Fibroblast of lung (primary cell): ENCODE data around the gene CHN1. TPM values are rescaled to one million over a fixed set of nuclear protein-coding genes. Genes with fewer than 3 reads are reported as not detected.

Experiments used
- DNase-seq, 2 donors: peaks; one replicate each; pipeline versions ENCODE4 v3.0.0 to v3.0.0-alpha.2; 2010; ENCODE audit warnings: low read depth in 2 of 2
- H2AFZ ChIP-seq: 2 replicates; pipeline ENCODE4 v1.5.1; 2012; ENCODE audit warnings: low read length, control low read depth, inconsistent platforms
- H3K27ac ChIP-seq: 2 replicates; pipeline ENCODE4 v1.5.1; 2011; ENCODE audit warnings: low read length, control low read depth; ENCODE audit not compliant: insufficient read depth
- H3K27me3 ChIP-seq: 2 replicates; pipeline ENCODE4 v1.5.1; 2011; ENCODE audit warnings: mild to moderate bottlenecking, low read length; ENCODE audit not compliant: control insufficient read depth, insufficient read depth
- H3K36me3 ChIP-seq: 2 replicates; pipeline ENCODE4 v1.5.1; 2011; ENCODE audit warnings: low read length; ENCODE audit not compliant: control insufficient read depth, insufficient read depth
- H3K4me1 ChIP-seq: 2 replicates; pipeline ENCODE4 v1.5.1; 2011; ENCODE audit warnings: low read length; ENCODE audit not compliant: control insufficient read depth, insufficient read depth; ENCODE audit errors: extremely low read depth
- H3K4me2 ChIP-seq: 2 replicates; pipeline ENCODE4 v1.5.1; 2011; ENCODE audit warnings: low read length, control low read depth; ENCODE audit not compliant: insufficient read depth; ENCODE audit errors: extremely low read depth
- H3K4me3 ChIP-seq, 4 experiments: fragments of 200-600 bp in 1 of 4; sonication (generic) in 1 of 4; replicated peaks in 1 of 4; 2 replicates each; pipeline ENCODE4 v1.5.1; 2011 to 2016; ENCODE audit warnings: low read length in 4 of 4, low read depth in 3 of 4, mild to moderate bottlenecking in 3 of 4, control low read depth in 2 of 4, inconsistent platforms in 1 of 4, mixed read lengths in 1 of 4; ENCODE audit not compliant: insufficient read depth in 1 of 4; ENCODE audit errors: control extremely low read depth in 1 of 4
- H3K79me2 ChIP-seq: 2 replicates; pipeline ENCODE4 v1.5.1; 2012; ENCODE audit warnings: mild to moderate bottlenecking, low read length, inconsistent platforms; ENCODE audit not compliant: control insufficient read depth, insufficient read depth
- H3K9ac ChIP-seq: 2 replicates; pipeline ENCODE4 v1.5.1; 2011; ENCODE audit warnings: mild to moderate bottlenecking, low read length, control low read depth; ENCODE audit not compliant: insufficient read depth
- H3K9me3 ChIP-seq: 2 replicates; pipeline ENCODE4 v1.5.1; 2012; ENCODE audit warnings: low read depth, low read length; ENCODE audit not compliant: control insufficient read depth, insufficient read depth
- H4K20me1 ChIP-seq: 2 replicates; pipeline ENCODE4 v1.5.1; 2011; ENCODE audit warnings: low read length; ENCODE audit not compliant: control insufficient read depth, insufficient read depth; ENCODE audit errors: extremely low read depth
- EZH2 ChIP-seq: IDR thresholded peaks from 2 replicates; pipeline ENCODE4 v1.5.1; 2012; ENCODE audit warnings: low read length, control low read depth, mild to moderate bottlenecking; ENCODE audit errors: missing control alignments
- polyA plus RNA-seq, 2 donors: library from polyadenylated mRNA; depleted of rRNA in 1 of 2; stranded (reverse) in 1 of 2; unstranded in 1 of 2; fragments of >200 nt; gene quantifications; 2 replicates each; pipeline ENCODE4 v1.2.1, GENCODE V29; 2011 to 2012; ENCODE audit warnings: missing spikeins in 1 of 2
- total RNA-seq: library from RNA; depleted of rRNA; stranded (reverse); fragments of >200 nt; gene quantifications from 2 replicates; pipeline ENCODE4 v1.2.1, GENCODE V29; 2014
- TF ChIP-seq, protein P1 (sequence below), 2 donors: IDR thresholded peaks in 1 of 2; conservative IDR thresholded peaks in 1 of 2; 1 replicate in 1 of 2; 2 replicates in 1 of 2; pipeline ENCODE4 v1.5.1; 2011 to 2012; ENCODE audit warnings: low read length in 2 of 2, control low read depth in 1 of 2, inconsistent platforms in 1 of 2, low read depth in 1 of 2, mild to moderate bottlenecking in 1 of 2

CHN1 gene
- total and polyA plus RNA-seq, 2 donors (not counting 1 experiment from before 2014, with no cell fraction given) = 203 to 904 TPM

GRCh38 chr2:175008009-175008408 is 2.8 kb upstream of the CHN1 start:
- Histone ChIP-seq H3K4me2 (no peak overlapping the region), H3K9ac (no peak overlapping the region), H3K9me3 (no peaks in the 10 kb centered on the region), H3K4me1 (peaks cover 2% of the 10 kb centered on the region), H3K27me3 (no peaks in the 10 kb centered on the region), H3K27ac (no peak overlapping the region), H3K36me3 (no peaks in the 10 kb centered on the region), H4K20me1 (no peaks in the 10 kb centered on the region), H3K4me3 (no peak overlapping the region), H2AFZ (no peak overlapping the region), H3K79me2 (no peaks in the 10 kb centered on the region)
- no peak for DNase-seq
- TF ChIP-seq, protein P1, sequence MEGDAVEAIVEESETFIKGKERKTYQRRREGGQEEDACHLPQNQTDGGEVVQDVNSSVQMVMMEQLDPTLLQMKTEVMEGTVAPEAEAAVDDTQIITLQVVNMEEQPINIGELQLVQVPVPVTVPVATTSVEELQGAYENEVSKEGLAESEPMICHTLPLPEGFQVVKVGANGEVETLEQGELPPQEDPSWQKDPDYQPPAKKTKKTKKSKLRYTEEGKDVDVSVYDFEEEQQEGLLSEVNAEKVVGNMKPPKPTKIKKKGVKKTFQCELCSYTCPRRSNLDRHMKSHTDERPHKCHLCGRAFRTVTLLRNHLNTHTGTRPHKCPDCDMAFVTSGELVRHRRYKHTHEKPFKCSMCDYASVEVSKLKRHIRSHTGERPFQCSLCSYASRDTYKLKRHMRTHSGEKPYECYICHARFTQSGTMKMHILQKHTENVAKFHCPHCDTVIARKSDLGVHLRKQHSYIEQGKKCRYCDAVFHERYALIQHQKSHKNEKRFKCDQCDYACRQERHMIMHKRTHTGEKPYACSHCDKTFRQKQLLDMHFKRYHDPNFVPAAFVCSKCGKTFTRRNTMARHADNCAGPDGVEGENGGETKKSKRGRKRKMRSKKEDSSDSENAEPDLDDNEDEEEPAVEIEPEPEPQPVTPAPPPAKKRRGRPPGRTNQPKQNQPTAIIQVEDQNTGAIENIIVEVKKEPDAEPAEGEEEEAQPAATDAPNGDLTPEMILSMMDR (conservative IDR thresholded peaks at IDR 0.05 in 1 of 2, IDR thresholded peaks at IDR 0.05 in 1 of 2; ENCODE audit: low read depth in 1 of 2, low read length in 2 of 2) = no peak

GRCh38 chr2:175007510-175007909 is 2.3 kb upstream of the CHN1 start:
- H3K27me3 ChIP-seq = no peaks in the 10 kb centered on the region
- no peak for DNase-seq
- TF ChIP-seq, protein P1 (conservative IDR thresholded peaks at IDR 0.05 in 1 of 2, IDR thresholded peaks at IDR 0.05 in 1 of 2; ENCODE audit: low read depth in 1 of 2, low read length in 2 of 2) = no peak
- no peak for TF ChIP-seq EZH2
- no peaks in the 10 kb centered on the region for H4K20me1 ChIP-seq
- no peak overlapping the region for H3K4me2 ChIP-seq
- H3K79me2 ChIP-seq = no peaks in the 10 kb centered on the region
- no peaks in the 10 kb centered on the region for H3K36me3 ChIP-seq
- peaks cover 2% of the 10 kb centered on the region for H3K4me1 ChIP-seq
- H3K9ac ChIP-seq = no peak overlapping the region
- H3K4me3 ChIP-seq = no peak overlapping the region
- H2AFZ ChIP-seq = no peak overlapping the region
- H3K9me3 ChIP-seq = no peaks in the 10 kb centered on the region
- no peak overlapping the region for H3K27ac ChIP-seq

DNA sequence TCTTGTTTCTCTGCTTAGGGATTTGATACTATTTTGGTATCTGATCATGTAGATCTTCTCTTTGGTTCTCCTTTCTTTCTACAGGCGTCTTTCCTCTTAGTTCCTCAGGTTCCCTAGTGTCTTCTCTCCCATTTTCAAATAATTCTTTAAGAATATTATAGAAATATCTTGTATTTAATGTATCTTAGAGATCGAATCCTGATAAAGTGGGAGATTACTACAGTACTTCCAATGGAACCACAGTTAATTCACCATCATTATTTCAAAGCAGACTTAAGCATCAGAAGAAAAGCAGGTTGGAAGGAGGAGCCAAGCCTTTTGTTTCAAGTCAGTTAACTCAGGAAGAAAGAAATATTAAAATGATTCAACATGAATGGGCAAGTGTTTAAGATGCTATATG is 1.1 kb upstream of the CHN1 start:
- Histone ChIP-seq H3K4me3 (no peak overlapping the region), H3K36me3 (no peaks in the 10 kb centered on the region), H3K27ac (no peak overlapping the region), H4K20me1 (no peaks in the 10 kb centered on the region), H3K4me2 (no peak overlapping the region), H3K9me3 (no peaks in the 10 kb centered on the region), H3K4me1 (peaks cover 2% of the 10 kb centered on the region), H3K9ac (no peak overlapping the region), H3K79me2 (no peaks in the 10 kb centered on the region), H3K27me3 (no peaks in the 10 kb centered on the region), H2AFZ (no peak overlapping the region)
- TF ChIP-seq EZH2 = no peak
- TF ChIP-seq, protein P1 (conservative IDR thresholded peaks at IDR 0.05 in 1 of 2, IDR thresholded peaks at IDR 0.05 in 1 of 2; ENCODE audit: low read depth in 1 of 2, low read length in 2 of 2) = no peak
- DNase-seq = no peak
